ENCODE measurements around the gene AIG1. TPM values are rescaled to one million over a fixed set of nuclear protein-coding genes. Genes with fewer than 3 reads are reported as not detected.

Gene AIG1
- total RNA-seq, 1 experiment from 2014 or later: 51.1 TPM

- BruUV-seq (replicated peaks): no TSS peak
- Histone ChIP-seq H2AFZ (ENCODE audit: low read depth, low read length, poor library complexity, severe bottlenecking) (no peak overlapping the region), H3K4me1 (ENCODE audit: control insufficient read depth in 1 of 2, insufficient read depth in 2 of 2, low read length in 2 of 2) (no peaks in the 10 kb centered on the region), H3K27me3 (ENCODE audit: insufficient read depth, low read length) (no peaks in the 10 kb centered on the region), H3K9ac (ENCODE audit: low read length) (no peak overlapping the region), H3K79me2 (ENCODE audit: insufficient read depth, low read length) (no peaks in the 10 kb centered on the region), H3K36me3 (ENCODE audit: control insufficient read depth in 1 of 2, insufficient read depth in 2 of 2, low read length in 2 of 2) (no peaks in the 10 kb centered on the region), H3K4me2 (ENCODE audit: low read length) (no peak overlapping the region), H3K4me3 (replicated peaks in 1 of 2; ENCODE audit: low read depth in 1 of 2, low read length in 2 of 2) (no peak overlapping the region), H3K9me2 (ENCODE audit: insufficient read depth) (no peaks in the 10 kb centered on the region), H4K20me1 (ENCODE audit: insufficient read depth) (no peaks in the 10 kb centered on the region), H3K9me3 (ENCODE audit: control insufficient read depth in 1 of 2, insufficient read depth in 1 of 2, low read depth in 1 of 2, low read length in 2 of 2) (no peaks in the 10 kb centered on the region), H3K27ac (ENCODE audit: low read depth, low read length) (no peak overlapping the region)
- intact Hi-C loops (cut with micrococcal nuclease): no loop called here
- DNase-seq (ENCODE audit: low read depth, low spot score) (no peak), ATAC-seq (no peak)
- TF ChIP-seq, protein P1, sequence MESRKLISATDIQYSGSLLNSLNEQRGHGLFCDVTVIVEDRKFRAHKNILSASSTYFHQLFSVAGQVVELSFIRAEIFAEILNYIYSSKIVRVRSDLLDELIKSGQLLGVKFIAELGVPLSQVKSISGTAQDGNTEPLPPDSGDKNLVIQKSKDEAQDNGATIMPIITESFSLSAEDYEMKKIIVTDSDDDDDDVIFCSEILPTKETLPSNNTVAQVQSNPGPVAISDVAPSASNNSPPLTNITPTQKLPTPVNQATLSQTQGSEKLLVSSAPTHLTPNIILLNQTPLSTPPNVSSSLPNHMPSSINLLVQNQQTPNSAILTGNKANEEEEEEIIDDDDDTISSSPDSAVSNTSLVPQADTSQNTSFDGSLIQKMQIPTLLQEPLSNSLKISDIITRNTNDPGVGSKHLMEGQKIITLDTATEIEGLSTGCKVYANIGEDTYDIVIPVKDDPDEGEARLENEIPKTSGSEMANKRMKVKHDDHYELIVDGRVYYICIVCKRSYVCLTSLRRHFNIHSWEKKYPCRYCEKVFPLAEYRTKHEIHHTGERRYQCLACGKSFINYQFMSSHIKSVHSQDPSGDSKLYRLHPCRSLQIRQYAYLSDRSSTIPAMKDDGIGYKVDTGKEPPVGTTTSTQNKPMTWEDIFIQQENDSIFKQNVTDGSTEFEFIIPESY (IDR thresholded peaks at IDR 0.05; ENCODE audit: extremely low read depth, insufficient replicate concordance, low read length): no peak
- TF ChIP-seq JUND (IDR thresholded peaks at IDR 0.05) (no peak), ELF1 (IDR thresholded peaks at IDR 0.05; ENCODE audit: borderline replicate concordance, low read depth) (no peak)
- RAD21 ChIA-PET (ENCODE audit: low non-redundant PET in 1 of 2, low total read pairs in 2 of 2, uncharacterized antibody in 2 of 2, unreplicated experiment in 2 of 2): no interaction called here
- CTCF ChIA-PET: no interaction called here
- POLR2A ChIA-PET: no interaction called here
Measured at GRCh38 chr6:143205131-143205535, 144.4 kb downstream of the AIG1 start.

DNA sequence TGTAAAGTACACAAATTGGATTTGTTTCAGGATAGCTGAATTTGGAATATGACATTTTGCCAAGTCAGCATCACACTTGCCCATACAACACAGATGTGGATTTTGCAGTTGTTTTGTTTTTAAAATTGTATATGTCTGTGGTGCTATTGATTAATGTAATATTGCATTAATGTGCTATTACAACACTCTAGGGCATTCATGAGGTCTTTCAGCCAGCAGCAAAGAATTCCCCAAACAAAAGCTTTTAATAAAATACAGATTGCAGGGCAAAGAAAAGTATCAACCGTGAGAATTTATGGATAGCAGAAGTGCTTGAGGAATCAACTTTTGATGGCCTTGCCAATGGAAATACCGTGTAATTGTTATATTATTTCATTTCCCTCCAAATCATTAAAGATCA is 144.9 kb downstream of the AIG1 start:
- TF ChIP-seq SRF (IDR thresholded peaks at IDR 0.05; ENCODE audit: low read depth): no peak
- no peak for TF ChIP-seq TCF7L2 (IDR thresholded peaks at IDR 0.05; ENCODE audit: borderline replicate concordance, extremely low read depth, insufficient read depth, insufficient read length)
- no peak overlapping the region for H3K9ac ChIP-seq (ENCODE audit: low read length)
- ATAC-seq: no peak
- H3K27ac ChIP-seq (ENCODE audit: low read depth, low read length): no peak overlapping the region
- H3K79me2 ChIP-seq (ENCODE audit: insufficient read depth, low read length): no peaks in the 10 kb centered on the region
- no peaks in the 10 kb centered on the region for H3K9me3 ChIP-seq (ENCODE audit: control insufficient read depth in 1 of 2, insufficient read depth in 1 of 2, low read depth in 1 of 2, low read length in 2 of 2)
- H3K9me2 ChIP-seq (ENCODE audit: insufficient read depth): no peaks in the 10 kb centered on the region
- H3K4me3 ChIP-seq (replicated peaks in 1 of 2; ENCODE audit: low read depth in 1 of 2, low read length in 2 of 2): no peak overlapping the region
- intact Hi-C loops (cut with micrococcal nuclease): no loop called here
- H2AFZ ChIP-seq (ENCODE audit: low read depth, low read length, poor library complexity, severe bottlenecking): no peak overlapping the region
- no peaks in the 10 kb centered on the region for H4K20me1 ChIP-seq (ENCODE audit: insufficient read depth)
- ChIA-PET CTCF (interaction anchor here (0.5 kb wide), 1 partner anchor 222 kb away, joined by 3 read pairs; no protein-coding TSS in a partner anchor), POLR2A (no interaction called here), RAD21 (ENCODE audit: low non-redundant PET in 1 of 2, low total read pairs in 2 of 2, uncharacterized antibody in 2 of 2, unreplicated experiment in 2 of 2) (no interaction called here)
- no peaks in the 10 kb centered on the region for H3K36me3 ChIP-seq (ENCODE audit: control insufficient read depth in 1 of 2, insufficient read depth in 2 of 2, low read length in 2 of 2)
- no peak overlapping the region for H3K4me2 ChIP-seq (ENCODE audit: low read length)
- no peaks in the 10 kb centered on the region for H3K4me1 ChIP-seq (ENCODE audit: control insufficient read depth in 1 of 2, insufficient read depth in 2 of 2, low read length in 2 of 2)
- H3K27me3 ChIP-seq (ENCODE audit: insufficient read depth, low read length): no peaks in the 10 kb centered on the region
- no TSS peak for BruUV-seq (replicated peaks)
- DNase-seq (ENCODE audit: low read depth, low spot score): no peak
